Neuronal stem cell (in vitro differentiated cells): ENCODE data around the gene RCBTB1.
"Not testable (repeated sequence)": the region's sequence is repeated elsewhere in the genome, so short reads cannot be mapped to it uniquely, and the experiment has no call there.

ENCODE experiments used
- DNase-seq: peaks from one replicate; pipeline ENCODE4 v3.0.0-alpha.2; 2013; ENCODE audit warnings: low spot score
- H2AFZ ChIP-seq: one replicate; pipeline ENCODE4 v1.6.1; 2013; ENCODE audit warnings: mild to moderate bottlenecking, low read length, inconsistent platforms
- H2AK5ac ChIP-seq: 2 replicates; pipeline ENCODE4 v1.6.1; 2013; ENCODE audit warnings: low read depth, mild to moderate bottlenecking, inconsistent platforms, low read length, moderate library complexity, mixed read lengths
- H2BK120ac ChIP-seq: 2 replicates; pipeline ENCODE4 v1.6.1; 2013; ENCODE audit warnings: low read depth, mild to moderate bottlenecking, inconsistent platforms, low read length, moderate library complexity, mixed read lengths
- H2BK12ac ChIP-seq: one replicate; pipeline ENCODE4 v1.6.1; 2013; ENCODE audit warnings: low read length, inconsistent platforms
- H2BK15ac ChIP-seq: 2 replicates; pipeline ENCODE4 v1.6.1; 2013; ENCODE audit warnings: mild to moderate bottlenecking, low read length, inconsistent platforms, mixed read lengths
- H2BK5ac ChIP-seq: one replicate; pipeline ENCODE4 v1.6.1; 2013; ENCODE audit warnings: inconsistent platforms, mild to moderate bottlenecking, low read length, moderate library complexity
- H3K14ac ChIP-seq: one replicate; pipeline ENCODE4 v1.6.1; 2013; ENCODE audit warnings: low read length, inconsistent platforms
- H3K18ac ChIP-seq: 2 replicates; pipeline ENCODE4 v1.6.1; 2013; ENCODE audit warnings: low read length, inconsistent platforms
- H3K23ac ChIP-seq: 2 replicates; pipeline ENCODE4 v1.6.1; 2013; ENCODE audit warnings: low read depth, mild to moderate bottlenecking, mixed read lengths, low read length, inconsistent platforms; ENCODE audit not compliant: poor library complexity
- H3K27ac ChIP-seq: replicated peaks from 3 replicates; pipeline ENCODE4 v1.5.1; 2013; ENCODE audit warnings: low read length, inconsistent platforms
- H3K27me3 ChIP-seq, 3 experiments: 2 replicates each; pipeline ENCODE4 v1.6.1; 2013; ENCODE audit warnings: low read length in 3 of 3, mild to moderate bottlenecking in 2 of 3, inconsistent platforms in 1 of 3, low read depth in 1 of 3, mixed read lengths in 1 of 3, moderate library complexity in 1 of 3; ENCODE audit not compliant: control insufficient read depth in 3 of 3, insufficient read depth in 3 of 3
- H3K36me3 ChIP-seq, 2 donors: replicated peaks in 1 of 2; 2 replicates each; pipeline ENCODE4 v1.6.1; 2013; ENCODE audit warnings: low read length in 2 of 2; ENCODE audit not compliant: control insufficient read depth in 2 of 2, insufficient read depth in 2 of 2
- H3K4ac ChIP-seq: 2 replicates; pipeline ENCODE4 v1.6.1; 2013; ENCODE audit warnings: inconsistent platforms, mild to moderate bottlenecking, low read length, moderate library complexity
- H3K4me1 ChIP-seq, 2 donors: 1 replicate in 1 of 2; 2 replicates in 1 of 2; pipeline ENCODE4 v1.6.1; 2013; ENCODE audit warnings: low read length in 2 of 2, low read depth in 1 of 2; ENCODE audit not compliant: control insufficient read depth in 2 of 2, insufficient read depth in 1 of 2
- H3K4me2 ChIP-seq: one replicate; pipeline ENCODE4 v1.6.1; 2013; ENCODE audit warnings: mild to moderate bottlenecking, low read length, inconsistent platforms; ENCODE audit not compliant: insufficient read depth, poor library complexity, severe bottlenecking
- H3K4me3 ChIP-seq, 2 donors: 2 replicates each; pipeline ENCODE4 v1.5.1; 2013; ENCODE audit warnings: low read length in 2 of 2, mild to moderate bottlenecking in 2 of 2, inconsistent platforms in 1 of 2, moderate library complexity in 1 of 2
- H3K79me1 ChIP-seq: one replicate; pipeline ENCODE4 v1.6.1; 2013; ENCODE audit warnings: low read depth, mild to moderate bottlenecking, inconsistent platforms, low read length, moderate library complexity
- H3K9ac ChIP-seq: one replicate; pipeline ENCODE4 v1.6.1; 2013; ENCODE audit warnings: mild to moderate bottlenecking, low read depth, low read length, inconsistent platforms; ENCODE audit not compliant: poor library complexity
- H3K9me3 ChIP-seq, 2 donors: replicated peaks in 1 of 2; 2 replicates each; pipeline versions ENCODE3 to v1.6.1; 2013; ENCODE audit warnings: low read length in 2 of 2, mild to moderate bottlenecking in 2 of 2, inconsistent platforms in 1 of 2, low read depth in 1 of 2, mixed read lengths in 1 of 2, moderate library complexity in 1 of 2; ENCODE audit not compliant: control insufficient read depth in 2 of 2, insufficient read depth in 1 of 2
- H4K8ac ChIP-seq: one replicate; pipeline ENCODE4 v1.6.1; 2013; ENCODE audit warnings: low read depth, mild to moderate bottlenecking, inconsistent platforms, low read length, moderate library complexity
- H4K91ac ChIP-seq: one replicate; pipeline ENCODE4 v1.6.1; 2013; ENCODE audit warnings: low read length, low read depth, mild to moderate bottlenecking, inconsistent platforms; ENCODE audit not compliant: poor library complexity
- WGBS, 2 donors: extraction: QIAGEN DNeasy Blood & Tissue Kit; methylation state at CpG; one replicate each; pipeline ENCODE4 v1.1.7; 2013; ENCODE audit warnings: missing lambda C conversion rate in 2 of 2, mixed read lengths in 1 of 2; ENCODE audit not compliant: insufficient read length in 2 of 2, insufficient replicate concordance in 1 of 2; ENCODE audit errors: extremely low coverage in 2 of 2; 5-methylcytosine and 5-hydroxymethylcytosine counted together

Gene RCBTB1

DNA sequence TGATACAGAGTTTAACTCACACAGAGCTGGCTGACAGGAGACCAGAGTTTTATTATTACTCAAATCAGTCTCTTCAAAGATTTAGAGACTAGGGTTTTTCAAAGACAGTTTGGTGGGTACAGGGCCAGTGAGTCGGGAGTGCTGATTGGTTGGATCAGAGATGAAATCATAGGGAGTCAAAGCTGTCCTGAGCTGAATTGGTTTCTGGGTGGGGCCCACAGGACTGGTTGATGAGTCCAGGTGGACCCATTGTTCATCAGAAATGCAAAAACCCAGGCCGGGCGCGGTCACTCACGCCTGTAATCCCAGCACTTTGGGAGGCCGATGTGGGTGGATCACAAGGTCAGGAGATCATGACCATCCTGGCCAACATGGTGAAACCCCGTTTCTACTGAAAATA lies 17.3 kb upstream of the RCBTB1 start:
- H3K4me1 ChIP-seq, H3K18ac ChIP-seq, H2AK5ac ChIP-seq, H4K8ac ChIP-seq, H3K14ac ChIP-seq, H3K4me2 ChIP-seq, H2BK120ac ChIP-seq, H2BK12ac ChIP-seq, H4K91ac ChIP-seq, H3K27me3 ChIP-seq, H3K9ac ChIP-seq, H3K36me3 ChIP-seq, H3K4ac ChIP-seq, DNase-seq, H3K27ac ChIP-seq, H3K4me3 ChIP-seq, H3K79me1 ChIP-seq, H2BK15ac ChIP-seq, H2BK5ac ChIP-seq, H3K23ac ChIP-seq, H3K9me3 ChIP-seq: not testable (repeated sequence)
- WGBS, 2 donors, result no CpG with 5 or more reads among the region's 7 CpGs
- peak overlapping the region; percentile 20 for H2AFZ ChIP-seq

DNA sequence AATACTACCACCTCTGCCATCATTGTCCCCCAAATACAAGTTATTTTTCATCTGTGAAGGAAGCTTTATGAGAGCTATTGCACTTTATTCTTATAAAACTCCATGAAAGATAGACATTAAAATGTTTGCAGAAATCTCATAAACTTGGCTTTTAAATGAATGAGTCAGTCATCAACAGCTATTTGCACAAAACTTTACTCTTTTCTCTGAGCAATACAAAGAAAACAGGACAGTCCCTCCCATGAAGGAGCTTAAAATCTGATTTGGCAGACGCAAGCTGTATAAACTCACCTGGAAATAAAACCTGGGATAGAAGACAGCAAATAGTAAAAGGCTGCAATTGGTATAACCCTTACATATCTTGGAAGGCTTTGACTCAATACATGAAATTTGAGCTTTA lies 16.6 kb upstream of the RCBTB1 start:
- Histone ChIP-seq H4K8ac (no peak overlapping the region), H3K18ac (no peak overlapping the region), H3K4me2 (no peak overlapping the region), H3K9ac (no peak overlapping the region), H2BK120ac (no peak overlapping the region), H3K36me3 (no peaks in the 10 kb centered on the region), H3K79me1 (no peaks in the 10 kb centered on the region), H2BK5ac (no peak overlapping the region), H3K14ac (no peak overlapping the region), H2BK12ac (no peak overlapping the region), H2AK5ac (no peak overlapping the region), H2AFZ (peak overlapping the region; percentile 20), H3K4ac (no peak overlapping the region), H3K9me3 (no peaks in the 10 kb centered on the region), H3K27me3 (no peaks in the 10 kb centered on the region), H3K4me3 (no peak overlapping the region), H3K23ac (no peak overlapping the region), H4K91ac (no peak overlapping the region), H2BK15ac (no peak overlapping the region), H3K27ac (no peak overlapping the region), H3K4me1 (no peaks in the 10 kb centered on the region)
- WGBS, 2 donors, result no CpG with 5 or more reads among the region's 1 CpG
- DNase-seq, result no peak

DNA sequence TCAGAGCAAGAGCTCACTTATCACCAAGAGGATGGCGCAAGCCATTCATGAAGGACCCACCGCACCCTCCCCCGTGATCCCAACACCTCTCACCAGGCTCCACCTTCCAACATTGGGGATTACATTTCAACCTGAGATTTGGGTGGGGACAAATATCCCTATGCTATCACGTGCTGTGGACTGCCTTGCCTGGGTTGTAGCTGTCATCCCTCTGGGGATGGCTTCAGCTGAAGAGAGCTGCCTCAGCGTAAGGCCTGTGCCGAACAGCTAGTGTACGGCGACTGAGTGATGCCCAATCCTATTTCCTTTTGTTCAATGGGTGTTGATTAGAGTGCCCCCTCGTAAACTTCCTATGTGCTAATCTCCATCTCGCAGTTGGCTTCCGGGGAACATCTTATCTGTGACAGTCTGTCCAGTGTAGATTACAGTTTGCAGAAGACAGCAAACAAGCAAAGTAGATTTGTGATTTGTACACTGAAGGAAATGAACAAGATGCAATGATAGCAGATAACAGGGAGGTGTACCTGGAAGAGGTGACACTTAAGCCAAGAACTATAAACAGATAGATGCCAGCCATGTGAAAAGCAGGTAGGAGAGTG lies 11.8 kb upstream of the RCBTB1 start:
- Histone ChIP-seq H2BK15ac (no peak overlapping the region), H3K4me2 (no peak overlapping the region), H2AK5ac (no peak overlapping the region), H3K79me1 (no peaks in the 10 kb centered on the region), H3K36me3 (no peaks in the 10 kb centered on the region), H3K4me3 (no peak overlapping the region), H3K23ac (no peak overlapping the region), H2BK12ac (no peak overlapping the region), H3K4ac (no peak overlapping the region), H2BK120ac (no peak overlapping the region), H3K9ac (no peak overlapping the region), H3K27me3 (no peaks in the 10 kb centered on the region), H2BK5ac (no peak overlapping the region), H3K18ac (no peak overlapping the region), H3K27ac (no peak overlapping the region), H3K4me1 (no peaks in the 10 kb centered on the region), H3K14ac (no peak overlapping the region), H2AFZ (no peak overlapping the region), H3K9me3 (peaks cover 0 to 3% of the 10 kb centered on the region in 2 donors), H4K91ac (no peak overlapping the region), H4K8ac (no peak overlapping the region)
- no peak for DNase-seq
- no CpG with 5 or more reads among the region's 11 CpGs for WGBS, 2 donors

DNA sequence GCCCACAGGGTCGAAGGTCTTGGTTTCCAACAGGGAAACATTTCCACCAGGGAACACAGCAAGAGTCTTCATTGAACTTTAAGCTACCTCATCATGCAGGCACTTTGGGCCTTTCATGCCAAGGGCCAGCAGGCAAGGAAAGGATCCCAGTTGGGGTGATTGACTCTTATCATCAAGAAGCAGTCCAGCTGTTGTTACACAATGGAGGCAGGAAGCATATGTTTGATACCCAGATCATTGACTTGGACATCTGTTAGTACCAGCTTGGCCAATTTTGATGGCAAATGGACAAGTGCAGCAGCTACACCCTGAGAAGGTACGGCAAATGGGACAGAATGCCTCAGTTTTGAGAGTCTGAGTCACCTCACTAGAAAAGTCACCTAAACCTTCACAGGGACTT lies 10.9 kb upstream of the RCBTB1 start:
- H2AK5ac ChIP-seq, result no peak overlapping the region
- H3K18ac ChIP-seq, result no peak overlapping the region
- H3K27ac ChIP-seq, result no peak overlapping the region
- no peak overlapping the region for H3K23ac ChIP-seq
- no peak overlapping the region for H3K4me2 ChIP-seq
- no peaks in the 10 kb centered on the region for H3K27me3 ChIP-seq
- H3K4me1 ChIP-seq, result no peaks in the 10 kb centered on the region
- WGBS, 2 donors, result no CpG with 5 or more reads among the region's 2 CpGs
- H3K4me3 ChIP-seq, result no peak overlapping the region
- no peaks in the 10 kb centered on the region for H3K36me3 ChIP-seq
- H3K9ac ChIP-seq, result no peak overlapping the region
- DNase-seq, result no peak
- H4K8ac ChIP-seq, result no peak overlapping the region
- no peak overlapping the region for H2BK12ac ChIP-seq
- no peak overlapping the region for H2BK5ac ChIP-seq
- H3K79me1 ChIP-seq, result no peaks in the 10 kb centered on the region
- H3K4ac ChIP-seq, result no peak overlapping the region
- H4K91ac ChIP-seq, result no peak overlapping the region
- peaks cover 0 to 3% of the 10 kb centered on the region in 2 donors for H3K9me3 ChIP-seq
- H3K14ac ChIP-seq, result no peak overlapping the region
- H2BK120ac ChIP-seq, result no peak overlapping the region
- H2BK15ac ChIP-seq, result no peak overlapping the region
- H2AFZ ChIP-seq, result no peak overlapping the region
